ENCODE results near the gene UGT1A5.

GRCh38 chr2:233772583-233772982 is 59.9 kb downstream of the UGT1A5 start:
- TF ChIP-seq, protein P1, sequence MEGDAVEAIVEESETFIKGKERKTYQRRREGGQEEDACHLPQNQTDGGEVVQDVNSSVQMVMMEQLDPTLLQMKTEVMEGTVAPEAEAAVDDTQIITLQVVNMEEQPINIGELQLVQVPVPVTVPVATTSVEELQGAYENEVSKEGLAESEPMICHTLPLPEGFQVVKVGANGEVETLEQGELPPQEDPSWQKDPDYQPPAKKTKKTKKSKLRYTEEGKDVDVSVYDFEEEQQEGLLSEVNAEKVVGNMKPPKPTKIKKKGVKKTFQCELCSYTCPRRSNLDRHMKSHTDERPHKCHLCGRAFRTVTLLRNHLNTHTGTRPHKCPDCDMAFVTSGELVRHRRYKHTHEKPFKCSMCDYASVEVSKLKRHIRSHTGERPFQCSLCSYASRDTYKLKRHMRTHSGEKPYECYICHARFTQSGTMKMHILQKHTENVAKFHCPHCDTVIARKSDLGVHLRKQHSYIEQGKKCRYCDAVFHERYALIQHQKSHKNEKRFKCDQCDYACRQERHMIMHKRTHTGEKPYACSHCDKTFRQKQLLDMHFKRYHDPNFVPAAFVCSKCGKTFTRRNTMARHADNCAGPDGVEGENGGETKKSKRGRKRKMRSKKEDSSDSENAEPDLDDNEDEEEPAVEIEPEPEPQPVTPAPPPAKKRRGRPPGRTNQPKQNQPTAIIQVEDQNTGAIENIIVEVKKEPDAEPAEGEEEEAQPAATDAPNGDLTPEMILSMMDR (conservative IDR thresholded peaks at IDR 0.05; ENCODE audit: low read length) = peak; percentile 37
- TF ChIP-seq EZH2phosphoT487 (IDR thresholded peaks at IDR 0.05; ENCODE audit: borderline replicate concordance) = no peak
